Measurements from ENCODE around the gene UBE2D3.

- TF ChIP-seq IRF1 (CRISPR knock-in tag; IDR thresholded peaks at IDR 0.05) (no peak), ZNF512 (CRISPR knock-in tag; IDR thresholded peaks at IDR 0.05; ENCODE audit: borderline replicate concordance) (no peak), CBFB (CRISPR knock-in tag; IDR thresholded peaks at IDR 0.05; ENCODE audit: low read depth) (no peak), CTCF (IDR thresholded peaks at IDR 0.05) (no peak), ETV6 (CRISPR knock-in tag; IDR thresholded peaks at IDR 0.05) (no peak), PREB (CRISPR knock-in tag; IDR thresholded peaks at IDR 0.05; ENCODE audit: borderline replicate concordance) (no peak), ZNF263 (CRISPR knock-in tag; IDR thresholded peaks at IDR 0.05; ENCODE audit: low read depth) (no peak), SMAD3 (CRISPR knock-in tag; IDR thresholded peaks at IDR 0.05; ENCODE audit: borderline replicate concordance) (peak; percentile 54; the same call in 1 of the 2 replicates), MAX (CRISPR knock-in tag; IDR thresholded peaks at IDR 0.05) (peak; percentile 65), FOXK1 (CRISPR knock-in tag; IDR thresholded peaks at IDR 0.05) (peak; percentile 55; the same call in 1 of the 2 replicates)
Observed at GRCh38 chr4:102827674-102828496, 534 bp upstream of the UBE2D3 start.
